NCI-H226 (cell line): ENCODE data around the gene STRN3.
"Not testable (repeated sequence)": the region's sequence is repeated elsewhere in the genome, so short reads cannot be mapped to it uniquely, and the experiment has no call there.

Experiments
- DNase-seq: peaks from one replicate; pipeline ENCODE4 v3.0.0-alpha.2; 2015

The STRN3 gene

GRCh38 chr14:30967364-30968098, 58.6 kb downstream of the STRN3 start:
- DNase-seq = not testable (repeated sequence)

GRCh38 chr14:30966415-30967363, 59.5 kb downstream of the STRN3 start:
- no peak for DNase-seq

DNA sequence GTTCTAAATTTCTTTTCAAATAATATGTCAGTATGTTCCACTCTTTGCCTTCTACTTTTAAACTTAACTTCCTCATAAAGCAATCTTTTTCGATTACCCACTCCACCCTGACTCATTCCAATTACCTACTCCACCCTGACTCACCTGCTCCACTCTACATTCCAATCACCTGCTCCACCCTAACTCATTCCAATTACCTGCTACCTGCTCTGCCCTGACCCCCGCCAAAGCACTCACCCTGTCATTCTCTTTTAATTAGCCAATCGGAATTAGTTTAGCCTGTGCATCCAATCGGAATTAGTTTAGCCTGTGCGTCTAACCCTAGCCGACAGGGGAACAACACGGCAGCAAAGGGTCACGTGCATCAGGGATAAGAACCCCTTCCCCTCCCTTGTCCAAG, 60.3 kb downstream of the STRN3 start:
- DNase-seq = not testable (repeated sequence)

DNA sequence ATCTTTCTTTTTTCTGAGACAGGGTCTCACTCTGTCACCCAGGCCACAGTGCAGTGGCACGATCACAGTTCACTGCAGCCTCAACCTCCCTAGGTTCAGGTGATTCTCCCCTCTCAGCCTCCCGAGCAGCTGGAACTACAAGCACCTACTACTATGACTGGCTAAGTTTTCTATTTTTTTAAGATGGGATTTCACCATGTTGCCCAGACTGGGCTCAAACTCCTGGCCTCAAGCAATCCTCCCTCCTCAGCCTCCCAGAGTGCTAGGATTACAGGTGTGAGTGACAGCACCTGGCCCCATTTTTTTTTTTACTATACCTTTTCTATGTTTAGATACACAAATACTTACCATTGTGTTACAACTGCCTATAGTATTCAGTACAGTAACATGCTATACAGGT, 63.6 kb downstream of the STRN3 start:
- not testable (repeated sequence) for DNase-seq

DNA sequence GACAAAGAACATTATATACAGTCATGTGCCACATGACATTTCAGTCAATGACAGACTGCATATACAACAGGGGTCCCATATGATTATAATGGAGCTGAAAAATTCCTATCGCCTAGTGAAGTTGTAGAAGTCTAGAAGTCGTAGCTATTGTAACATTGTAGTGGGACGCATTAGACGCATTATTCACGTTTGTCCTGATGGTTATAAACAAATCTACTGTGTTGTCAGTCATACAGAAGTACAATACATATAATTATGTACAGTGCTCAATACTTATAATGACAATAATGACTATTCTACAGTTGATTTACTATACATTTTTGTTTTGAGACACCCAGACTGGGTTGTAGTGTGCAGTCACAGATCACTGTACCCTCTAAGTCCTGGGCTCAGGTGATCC, 64.8 kb downstream of the STRN3 start:
- no peak for DNase-seq

GRCh38 chr14:30960216-30960615, 66.0 kb downstream of the STRN3 start:
- DNase-seq = no peak

DNA sequence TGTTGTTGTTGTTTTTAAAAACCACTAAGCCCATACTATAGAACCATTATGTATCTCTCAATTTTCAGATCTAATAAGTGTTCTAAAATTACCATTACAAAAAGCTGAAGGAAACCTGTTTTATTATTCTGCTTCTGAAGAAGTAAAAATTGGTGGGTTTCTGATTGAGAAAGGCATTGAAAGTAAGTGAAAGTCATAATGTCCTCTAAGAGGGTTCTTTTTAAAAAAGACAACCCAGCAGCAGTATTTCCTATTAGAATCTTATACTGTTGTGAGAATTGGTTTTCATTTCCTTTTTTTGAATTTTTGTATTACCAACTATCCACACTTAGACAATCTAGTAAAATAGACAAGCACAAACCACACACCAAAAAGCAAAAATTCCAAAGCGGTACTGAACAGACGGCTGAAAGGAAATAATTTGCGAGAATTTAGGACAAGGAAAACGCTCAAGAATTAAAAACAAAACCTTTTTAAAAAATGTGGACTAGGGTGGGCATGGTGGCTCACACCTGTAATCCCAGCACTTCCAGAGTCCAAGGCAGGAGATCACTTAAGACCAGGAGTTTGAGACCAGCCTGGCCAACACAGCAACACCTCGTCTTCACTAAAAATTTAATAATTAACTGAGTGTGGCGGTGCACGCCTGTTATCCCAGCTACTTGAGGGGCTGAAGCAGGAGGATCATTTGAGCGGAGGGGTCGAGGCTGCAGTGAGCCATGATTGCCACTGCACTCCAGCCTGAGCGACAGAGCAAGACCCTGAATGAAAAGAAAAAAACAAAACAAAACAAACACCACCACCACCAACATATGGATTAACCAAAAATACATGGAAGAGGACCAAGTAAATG, 67.4 kb downstream of the STRN3 start:
- DNase-seq = no peak

- no peak for DNase-seq
Measured at GRCh38 chr14:30957813-30958370, 68.3 kb downstream of the STRN3 start.

GRCh38 chr14:30949651-30950050, 76.5 kb downstream of the STRN3 start:
- DNase-seq = no peak

GRCh38 chr14:30943694-30944093, 82.5 kb downstream of the STRN3 start:
- no peak for DNase-seq

- DNase-seq = no peak
Measured at GRCh38 chr14:30940886-30941285, 85.3 kb downstream of the STRN3 start.

GRCh38 chr14:30938617-30939016, 87.6 kb downstream of the STRN3 start:
- DNase-seq = no peak

- DNase-seq = no peak
Measured at GRCh38 chr14:30935445-30935844, 90.7 kb downstream of the STRN3 start.

DNA sequence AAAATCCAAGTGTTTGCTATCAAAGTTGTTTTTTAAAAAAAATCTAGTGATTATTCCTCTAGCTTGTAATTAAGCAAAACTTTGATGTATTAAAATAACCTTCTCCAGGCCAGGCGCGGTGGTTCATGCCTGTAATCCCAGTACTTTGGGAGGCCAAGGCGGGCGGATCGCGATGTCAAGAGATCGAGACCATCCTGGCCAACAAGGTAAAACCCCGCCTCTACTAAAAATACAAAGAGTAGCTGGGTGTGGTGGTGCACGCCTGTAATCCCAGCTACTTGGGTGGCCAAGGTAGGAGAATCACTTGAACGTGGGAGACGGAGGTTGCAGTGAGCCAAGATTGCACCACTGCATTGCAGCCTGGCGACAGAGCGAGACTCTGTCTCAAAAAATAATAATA, 92.2 kb downstream of the STRN3 start:
- DNase-seq = not testable (repeated sequence)

GRCh38 chr14:30928462-30928861, 97.7 kb downstream of the STRN3 start:
- no peak for DNase-seq

DNA sequence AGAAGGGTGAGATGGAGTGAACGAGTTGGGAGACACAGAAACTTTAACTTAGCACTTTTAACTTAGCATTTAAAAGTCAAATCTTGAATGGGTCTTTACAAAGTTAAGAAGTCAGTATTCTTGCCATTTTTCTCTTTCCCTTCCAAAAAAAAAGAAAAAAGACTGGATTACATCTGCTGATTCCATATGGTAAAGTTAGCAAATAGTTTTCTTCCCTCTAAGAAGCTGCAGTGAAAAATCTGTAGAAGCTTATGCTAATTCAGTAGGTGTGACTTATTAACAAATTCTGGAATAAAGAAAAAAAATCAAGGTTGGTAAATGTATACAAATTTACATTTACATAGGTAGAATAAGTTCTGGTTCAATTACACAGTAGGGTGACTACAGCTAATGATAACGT, 100.9 kb downstream of the STRN3 start:
- DNase-seq = no peak

DNA sequence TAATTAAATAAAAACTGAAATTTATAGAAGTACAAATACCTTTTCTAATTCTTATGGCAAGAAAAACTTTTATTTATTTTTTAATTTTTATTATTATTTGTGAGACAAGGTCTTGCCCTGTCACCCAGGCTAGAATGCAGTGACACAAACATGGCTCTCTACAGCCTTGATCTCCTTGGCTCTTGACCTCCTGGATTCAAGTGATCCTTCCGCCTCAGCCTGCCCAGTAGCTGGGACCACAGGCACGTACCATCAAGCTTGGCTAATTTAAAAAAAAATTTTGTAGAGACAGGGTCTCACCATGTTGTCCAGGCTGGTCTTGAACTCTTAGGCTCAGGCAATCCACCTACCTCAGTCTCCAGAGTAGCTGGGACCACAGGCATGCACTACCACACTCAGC, 104.4 kb downstream of the STRN3 start:
- no peak for DNase-seq

- DNase-seq = no peak
Measured at GRCh38 chr14:30921305-30921704, 104.9 kb downstream of the STRN3 start.

DNA sequence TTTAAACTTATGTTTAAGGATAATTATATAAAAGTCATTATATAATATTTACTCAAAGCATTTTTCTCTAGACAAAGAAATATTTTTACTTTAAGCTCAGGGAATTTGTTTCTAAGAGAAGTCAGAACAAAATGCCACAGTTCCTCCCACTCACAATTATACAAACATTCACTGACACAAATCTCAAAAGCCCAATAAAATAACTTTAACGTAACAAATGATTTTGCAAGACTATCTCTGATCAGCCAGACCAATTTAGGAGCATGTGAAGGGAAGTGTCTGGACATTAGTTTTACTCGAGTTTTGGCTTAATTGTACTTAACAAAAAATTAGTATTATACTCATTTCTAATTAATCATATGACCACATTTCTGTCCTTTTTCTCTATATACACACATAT, 110.6 kb downstream of the STRN3 start:
- DNase-seq = no peak

- DNase-seq = no peak
Measured at GRCh38 chr14:30914812-30915211, 111.4 kb downstream of the STRN3 start.

GRCh38 chr14:30908826-30909225, 117.4 kb downstream of the STRN3 start:
- DNase-seq = no peak

DNA sequence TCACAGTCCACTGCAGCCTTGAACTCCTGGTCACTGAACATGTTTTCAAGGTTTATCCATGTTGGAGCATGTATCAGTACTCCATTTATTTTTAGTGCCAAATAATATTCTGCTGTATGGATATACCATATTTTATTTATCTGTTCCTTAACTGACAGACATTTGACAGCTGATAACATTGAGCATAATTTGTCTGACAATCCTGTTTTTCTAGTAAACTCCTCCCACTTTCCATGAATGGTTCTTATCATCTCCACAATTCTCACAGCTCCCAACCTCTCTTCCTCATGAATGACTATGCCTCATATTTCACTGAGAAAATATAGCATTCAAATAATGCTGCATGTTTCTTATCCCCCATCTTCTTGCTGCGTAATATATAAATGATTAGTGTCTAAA, 118.5 kb downstream of the STRN3 start:
- no peak for DNase-seq
